ENCODE measurements around the gene FRMD4A. TPM values are rescaled to one million over a fixed set of nuclear protein-coding genes. Genes with fewer than 3 reads are reported as not detected.

Gene FRMD4A
- total RNA-seq, 4 donors from 2014 or later, result 4.0 to 12.7 (median 5.6) TPM

DNA sequence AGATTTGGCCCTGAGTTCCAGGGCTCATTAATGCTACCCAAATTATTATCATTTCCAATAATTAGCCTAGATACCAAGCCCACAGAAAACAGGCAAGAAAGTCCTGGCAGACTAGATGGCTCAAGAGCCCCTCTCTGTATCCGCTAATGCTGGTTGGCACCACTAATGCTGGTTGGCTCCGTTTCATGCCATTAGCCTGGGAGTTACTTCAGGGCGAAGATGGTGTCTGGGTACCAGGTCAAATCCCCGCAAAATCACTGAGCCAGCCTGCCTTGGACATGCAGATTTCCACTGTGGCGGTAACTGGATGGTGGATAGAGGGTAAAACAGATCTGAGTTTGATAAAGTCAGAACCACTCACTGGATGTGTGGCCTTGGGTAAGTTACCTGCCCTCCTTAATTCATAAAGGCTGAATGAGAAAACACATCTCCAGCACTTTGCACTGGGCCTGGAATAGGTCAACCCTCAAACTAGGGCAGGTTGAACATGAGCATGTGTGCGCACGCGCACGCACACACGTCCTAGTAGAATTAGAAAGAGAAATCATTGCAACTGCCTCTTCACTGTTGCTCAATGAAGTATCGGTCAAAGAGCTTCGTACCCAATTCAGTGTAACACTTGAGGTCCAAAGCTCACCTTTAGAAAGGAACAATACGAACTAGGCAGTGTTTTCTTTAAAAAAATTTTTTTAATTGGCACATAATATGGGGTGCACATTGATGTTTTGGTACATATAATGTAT lies 652.5 kb downstream of the FRMD4A start:
- DNase-seq, result no peak
- Histone ChIP-seq H3K27me3 (no peaks in the 10 kb centered on the region), H3K4me3 (no peak overlapping the region), H3K9me3 (no peaks in the 10 kb centered on the region), H3K27ac (no peak overlapping the region), H3K36me3 (no peaks in the 10 kb centered on the region), H3K4me1 (peaks cover 0 to 10% (median 0%) of the 10 kb centered on the region in 4 donors)
- TF ChIP-seq EP300 (IDR thresholded peaks at IDR 0.05; ENCODE audit: low read depth) (no peak), POLR2A (IDR thresholded peaks at IDR 0.05) (no peak), POLR2AphosphoS5 (IDR thresholded peaks at IDR 0.05) (no peak)
- TF ChIP-seq, protein P1, sequence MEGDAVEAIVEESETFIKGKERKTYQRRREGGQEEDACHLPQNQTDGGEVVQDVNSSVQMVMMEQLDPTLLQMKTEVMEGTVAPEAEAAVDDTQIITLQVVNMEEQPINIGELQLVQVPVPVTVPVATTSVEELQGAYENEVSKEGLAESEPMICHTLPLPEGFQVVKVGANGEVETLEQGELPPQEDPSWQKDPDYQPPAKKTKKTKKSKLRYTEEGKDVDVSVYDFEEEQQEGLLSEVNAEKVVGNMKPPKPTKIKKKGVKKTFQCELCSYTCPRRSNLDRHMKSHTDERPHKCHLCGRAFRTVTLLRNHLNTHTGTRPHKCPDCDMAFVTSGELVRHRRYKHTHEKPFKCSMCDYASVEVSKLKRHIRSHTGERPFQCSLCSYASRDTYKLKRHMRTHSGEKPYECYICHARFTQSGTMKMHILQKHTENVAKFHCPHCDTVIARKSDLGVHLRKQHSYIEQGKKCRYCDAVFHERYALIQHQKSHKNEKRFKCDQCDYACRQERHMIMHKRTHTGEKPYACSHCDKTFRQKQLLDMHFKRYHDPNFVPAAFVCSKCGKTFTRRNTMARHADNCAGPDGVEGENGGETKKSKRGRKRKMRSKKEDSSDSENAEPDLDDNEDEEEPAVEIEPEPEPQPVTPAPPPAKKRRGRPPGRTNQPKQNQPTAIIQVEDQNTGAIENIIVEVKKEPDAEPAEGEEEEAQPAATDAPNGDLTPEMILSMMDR (IDR thresholded peaks at IDR 0.05), result no peak
- intact Hi-C loops (cut with DNase I; ENCODE audit: low total_unique reads) (no loop called here), in situ Hi-C loops (cut with MboI; ENCODE audit: low pct_ligation_motif_present in 1 of 4, low pct_unique_long_range_greater_than_20kb in 1 of 4, low sequenced_read_pairs in 3 of 4) (no loop called here)
- 94% methylated on average over 5 to 12 of the region's 13 CpGs for WGBS, 2 donors (ENCODE audit: low coverage in 1 of 2)

DNA sequence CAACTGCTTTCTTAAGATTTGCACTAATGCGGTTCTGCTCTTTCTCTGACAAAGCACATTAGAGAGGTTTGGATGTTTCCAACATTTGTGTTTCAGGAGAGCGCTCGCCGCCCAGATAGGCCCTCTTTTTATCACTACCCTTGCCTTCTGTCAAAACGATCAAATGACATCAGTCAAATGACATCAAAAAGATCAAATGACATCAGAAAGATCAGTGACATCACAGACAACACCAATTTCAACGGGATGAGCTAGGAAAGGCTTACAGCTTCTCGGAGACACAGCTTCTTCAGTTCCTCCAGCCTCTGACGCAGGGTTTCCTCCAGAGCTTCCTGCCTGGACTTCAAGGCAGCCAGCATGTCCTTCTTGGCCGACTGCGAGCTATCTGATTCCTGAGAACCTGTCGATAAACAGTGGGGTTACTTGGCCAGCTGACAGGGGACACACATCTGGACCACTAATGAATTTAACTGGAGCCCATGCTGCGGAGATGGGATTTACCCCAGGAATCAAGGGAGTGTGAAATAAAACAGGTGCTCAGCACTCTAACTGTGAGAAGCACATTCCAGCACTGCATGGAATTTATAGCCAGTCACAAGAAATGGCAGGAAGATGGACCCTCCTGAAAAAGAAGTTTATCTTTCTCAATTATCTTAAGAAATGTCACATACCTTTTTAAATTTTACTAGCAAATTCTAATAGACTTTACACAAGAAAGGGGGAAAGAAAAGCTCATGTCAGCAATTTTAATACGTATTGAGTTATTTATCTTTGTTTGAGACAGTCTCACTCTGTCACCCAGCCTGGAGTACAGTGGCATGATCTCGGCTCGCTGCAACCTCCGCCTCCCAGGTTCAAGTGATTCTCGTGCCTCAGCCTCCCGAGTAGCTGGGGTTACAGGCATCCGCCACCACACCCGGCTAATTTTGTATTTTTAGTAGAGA lies 655.8 kb downstream of the FRMD4A start:
- H3K4me3 ChIP-seq, result no peak overlapping the region
- H3K36me3 ChIP-seq, result no peaks in the 10 kb centered on the region
- in situ Hi-C loops (cut with MboI; ENCODE audit: low pct_ligation_motif_present in 1 of 4, low pct_unique_long_range_greater_than_20kb in 1 of 4, low sequenced_read_pairs in 3 of 4) (no loop called here), intact Hi-C loops (cut with DNase I; ENCODE audit: low total_unique reads) (loop anchor here (1.0 kb wide), 1 partner anchor 20 kb away; no protein-coding TSS in a partner anchor)
- WGBS, 2 donors (ENCODE audit: low coverage in 1 of 2), result 81 to 89% methylated on average over 17 to 20 of the region's 20 CpGs
- H3K9me3 ChIP-seq, result no peaks in the 10 kb centered on the region
- no peak for TF ChIP-seq EP300 (IDR thresholded peaks at IDR 0.05; ENCODE audit: low read depth)
- no peak for TF ChIP-seq POLR2A (IDR thresholded peaks at IDR 0.05)
- TF ChIP-seq POLR2AphosphoS5 (IDR thresholded peaks at IDR 0.05), result no peak
- TF ChIP-seq, protein P1 (IDR thresholded peaks at IDR 0.05), result no peak
- H3K27me3 ChIP-seq, result no peaks in the 10 kb centered on the region
- H3K27ac ChIP-seq, result peak overlapping the region in 1 of 4 donors; percentile 21
- DNase-seq, result no peak
- no peaks in the 10 kb centered on the region for H3K4me1 ChIP-seq

DNA sequence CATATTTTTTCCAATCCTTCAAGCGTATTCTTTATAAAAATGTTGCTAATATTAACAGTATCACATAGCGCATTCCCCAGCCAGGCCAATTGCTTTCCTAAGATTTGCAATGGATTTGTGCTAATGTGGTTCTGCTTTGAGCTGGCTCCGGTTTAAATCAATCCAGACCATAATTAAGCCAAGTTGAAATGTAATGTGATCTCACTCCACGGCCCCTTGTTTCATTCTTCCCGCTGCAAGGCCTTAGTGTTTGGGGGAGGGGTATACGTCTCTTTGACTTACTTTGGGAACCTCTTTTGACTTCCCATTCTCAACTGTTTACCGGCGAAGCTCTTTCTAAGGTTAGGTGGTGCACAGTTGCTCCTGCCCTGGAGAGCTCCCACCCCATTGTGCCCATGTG lies 657.6 kb downstream of the FRMD4A start:
- in situ Hi-C loops (cut with MboI; ENCODE audit: low pct_ligation_motif_present in 1 of 4, low pct_unique_long_range_greater_than_20kb in 1 of 4, low sequenced_read_pairs in 3 of 4), result no loop called here
- no peak overlapping the region for H3K27ac ChIP-seq
- WGBS, 2 donors (ENCODE audit: low coverage in 1 of 2), result 87 to 88% methylated on average over 4 to 8 of the region's 8 CpGs
- no peaks in the 10 kb centered on the region for H3K4me1 ChIP-seq
- intact Hi-C loops (cut with DNase I; ENCODE audit: low total_unique reads), result no loop called here
- H3K27me3 ChIP-seq, result no peaks in the 10 kb centered on the region
- no peaks in the 10 kb centered on the region for H3K9me3 ChIP-seq
- H3K36me3 ChIP-seq, result no peaks in the 10 kb centered on the region
- no peak for DNase-seq
- H3K4me3 ChIP-seq, result no peak overlapping the region
- TF ChIP-seq POLR2A (IDR thresholded peaks at IDR 0.05) (no peak), POLR2AphosphoS5 (IDR thresholded peaks at IDR 0.05) (no peak), EP300 (IDR thresholded peaks at IDR 0.05; ENCODE audit: low read depth) (no peak)
- TF ChIP-seq, protein P1 (IDR thresholded peaks at IDR 0.05), result no peak

DNA sequence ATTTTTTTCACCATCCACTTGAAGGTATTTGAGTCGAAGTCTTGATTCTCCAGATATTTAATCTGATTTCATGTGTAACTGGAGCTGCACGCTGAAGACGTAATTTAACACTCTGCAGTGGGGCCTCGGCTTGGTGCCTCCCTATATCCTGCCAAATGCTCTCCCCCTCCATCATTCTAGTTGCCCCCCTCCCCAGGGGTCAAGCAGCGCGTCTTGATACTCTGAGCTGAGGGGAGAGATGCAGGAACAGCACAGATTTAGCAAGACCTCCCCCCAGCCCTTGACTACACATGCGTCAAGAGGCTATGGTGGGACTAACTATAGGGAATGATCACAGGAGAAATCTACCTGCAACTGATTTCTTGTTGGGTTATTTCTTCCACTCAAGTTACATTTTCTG lies 658.2 kb downstream of the FRMD4A start:
- no peaks in the 10 kb centered on the region for H3K36me3 ChIP-seq
- no peaks in the 10 kb centered on the region for H3K4me1 ChIP-seq
- no peak overlapping the region for H3K4me3 ChIP-seq
- no peaks in the 10 kb centered on the region for H3K27me3 ChIP-seq
- no peaks in the 10 kb centered on the region for H3K9me3 ChIP-seq
- TF ChIP-seq, protein P1 (IDR thresholded peaks at IDR 0.05), result no peak
- TF ChIP-seq POLR2A (IDR thresholded peaks at IDR 0.05) (no peak), POLR2AphosphoS5 (IDR thresholded peaks at IDR 0.05) (no peak), EP300 (IDR thresholded peaks at IDR 0.05; ENCODE audit: low read depth) (no peak)
- DNase-seq, result no peak
- no peak overlapping the region for H3K27ac ChIP-seq
- in situ Hi-C loops (cut with MboI; ENCODE audit: low pct_ligation_motif_present in 1 of 4, low pct_unique_long_range_greater_than_20kb in 1 of 4, low sequenced_read_pairs in 3 of 4) (no loop called here), intact Hi-C loops (cut with DNase I; ENCODE audit: low total_unique reads) (no loop called here)
- 85 to 93% methylated on average over 4 to 7 of the region's 7 CpGs for WGBS, 2 donors (ENCODE audit: low coverage in 1 of 2)
